RWPE2 (cell line): ENCODE data around the gene HADHA.

Experiments used
- ATAC-seq: fragments of 200-7000 bp; cut with Tn5 transposase; 3 replicates; pipeline ENCODE4 v1.9.1; 2021; ENCODE audit warnings: low read depth
- DNase-seq: peaks from one replicate; pipeline ENCODE4 v3.0.0-alpha.2; 2020; ENCODE audit warnings: low spot score
- H3K27ac ChIP-seq: fragments of 450-650 bp; 2 replicates; pipeline ENCODE4 v1.5.1; 2017; ENCODE audit warnings: mild to moderate bottlenecking; ENCODE audit not compliant: poor library complexity, severe bottlenecking
- H3K27me3 ChIP-seq: fragments of 250-450 bp; sonication (Bioruptor Pico); 2 replicates; pipeline ENCODE4 v1.5.1; 2021; ENCODE audit warnings: mild to moderate bottlenecking, moderate library complexity; ENCODE audit not compliant: insufficient read depth, poor library complexity, severe bottlenecking
- H3K36me3 ChIP-seq: fragments of 250-450 bp; sonication (Bioruptor Pico); 2 replicates; pipeline ENCODE4 v1.5.1; 2020; ENCODE audit warnings: low read depth, mild to moderate bottlenecking, moderate library complexity
- H3K4me1 ChIP-seq: fragments of 250-450 bp; sonication (Bioruptor Pico); 2 replicates; pipeline ENCODE4 v1.5.1; 2021; ENCODE audit warnings: mild to moderate bottlenecking, moderate library complexity; ENCODE audit not compliant: insufficient read depth, poor library complexity, severe bottlenecking
- H3K4me3 ChIP-seq: fragments of 250-450 bp; sonication (Bioruptor Pico); 2 replicates; pipeline ENCODE4 v1.5.1; 2021; ENCODE audit warnings: mild to moderate bottlenecking, moderate library complexity; ENCODE audit not compliant: severe bottlenecking
- H3K9me3 ChIP-seq: fragments of 250-450 bp; sonication (Bioruptor Pico); 2 replicates; pipeline ENCODE4 v1.5.1; 2021; ENCODE audit warnings: mild to moderate bottlenecking, moderate library complexity; ENCODE audit not compliant: severe bottlenecking
- CTCF ChIP-seq: fragments of 450-650 bp; IDR thresholded peaks from one replicate; pipeline ENCODE4 v1.5.1; 2017; ENCODE audit warnings: mild to moderate bottlenecking, moderate library complexity; ENCODE audit not compliant: poor library complexity, severe bottlenecking

HADHA gene

GRCh38 chr2:26244309-26245230, at the start of gene HADHA, which contains the start of gene HADHB:
Gene HADHA (minus strand): TSS chr2:26244632. CDS start chr2:26244596, 36 bp downstream.
Gene HADHB (plus strand): TSS chr2:26244939. CDS start chr2:26254255, 9,316 bp downstream.
- peak; percentile 0 for TF ChIP-seq CTCF
- Histone ChIP-seq H3K9me3 (no peaks in the 10 kb centered on the region), H3K36me3 (no peaks in the 10 kb centered on the region), H3K27me3 (no peaks in the 10 kb centered on the region), H3K27ac (peak within 1 kb of the TSS; percentile 67), H3K4me1 (peaks cover 24% of the 10 kb centered on the region), H3K4me3 (peak within 1 kb of the TSS; percentile 74)
- ATAC-seq: peak; percentile 89
- peak; percentile 90 for DNase-seq

- DNase-seq (no peak), ATAC-seq (peak; percentile 98)
- no peak for TF ChIP-seq CTCF
- peaks cover 3% of the 10 kb centered on the region for H3K36me3 ChIP-seq
- no peak overlapping the region for H3K4me3 ChIP-seq
- H3K9me3 ChIP-seq: no peaks in the 10 kb centered on the region
- no peaks in the 10 kb centered on the region for H3K27me3 ChIP-seq
- peaks cover 6% of the 10 kb centered on the region for H3K4me1 ChIP-seq
- H3K27ac ChIP-seq: peak overlapping the region; percentile 41
Measured at GRCh38 chr2:26292646-26293045, 48.2 kb upstream of the HADHA start.

- Histone ChIP-seq H3K27ac (no peak overlapping the region), H3K4me3 (no peak overlapping the region), H3K27me3 (no peaks in the 10 kb centered on the region), H3K4me1 (peaks cover 6% of the 10 kb centered on the region), H3K36me3 (peaks cover 28% of the 10 kb centered on the region), H3K9me3 (no peaks in the 10 kb centered on the region)
- no peak for TF ChIP-seq CTCF
- DNase-seq (no peak), ATAC-seq (no peak)
Measured at GRCh38 chr2:26290001-26290400, 45.6 kb upstream of the HADHA start.

- Histone ChIP-seq H3K9me3 (no peaks in the 10 kb centered on the region), H3K4me1 (peaks cover 9% of the 10 kb centered on the region), H3K27ac (no peak overlapping the region), H3K36me3 (peaks cover 66% of the 10 kb centered on the region), H3K4me3 (no peak overlapping the region), H3K27me3 (no peaks in the 10 kb centered on the region)
- no peak for ATAC-seq
- DNase-seq: no peak
- TF ChIP-seq CTCF: no peak
Measured at GRCh38 chr2:26285931-26286330, 41.5 kb upstream of the HADHA start.

- Histone ChIP-seq H3K9me3 (no peaks in the 10 kb centered on the region), H3K27ac (peak overlapping the region; percentile 65), H3K4me3 (no peak overlapping the region), H3K27me3 (no peaks in the 10 kb centered on the region), H3K36me3 (peaks cover 78% of the 10 kb centered on the region), H3K4me1 (peaks cover 9% of the 10 kb centered on the region)
- TF ChIP-seq CTCF: no peak
- ATAC-seq: peak; percentile 100
- no peak for DNase-seq
Measured at GRCh38 chr2:26284132-26284531, 39.7 kb upstream of the HADHA start.
